ENCODE data around the gene ZSCAN4.

DNA sequence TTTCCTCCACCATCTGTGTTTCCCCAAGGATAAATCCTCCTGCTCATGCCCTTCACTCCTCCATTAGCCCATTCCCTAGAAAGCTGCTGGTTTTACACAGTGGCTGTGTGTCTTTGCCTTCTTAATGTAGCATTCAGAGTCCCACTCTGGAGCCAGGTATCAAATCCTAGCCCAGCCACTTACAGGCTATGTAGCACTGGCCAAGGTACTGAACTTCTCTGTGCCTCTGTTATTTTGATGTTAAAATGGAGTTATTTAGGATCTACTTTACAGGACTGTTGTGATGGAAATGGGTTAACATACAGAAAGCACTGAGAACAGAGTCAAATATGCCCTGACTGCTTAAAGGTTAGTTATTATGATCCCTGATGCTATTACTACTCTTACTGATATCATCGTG, 1.5 kb upstream of the ZSCAN4 start:
- TF ChIP-seq POLR2AphosphoS5 (IDR thresholded peaks at IDR 0.05; ENCODE audit: low read depth, low read length), result no peak
- no peak for TF ChIP-seq RAD21 (IDR thresholded peaks at IDR 0.05; ENCODE audit: low read length)
- TF ChIP-seq CTCF (IDR thresholded peaks at IDR 0.05), result no peak
- no peak for TF ChIP-seq FOXM1 (IDR thresholded peaks at IDR 0.05; ENCODE audit: low read depth)

Data from SK-N-SH (cell line).